HG03025 (cell line): Measurements from ENCODE around the gene AXDND1.
"Not testable (repeated sequence)": the region's sequence is repeated elsewhere in the genome, so short reads cannot be mapped to it uniquely, and the experiment has no call there.

Source experiments
- ATAC-seq: cut with Tn5 transposase; IDR thresholded peaks from one replicate; pipeline ENCODE4 v1.9.1; 2021; ENCODE audit warnings: mild to moderate bottlenecking, moderate library complexity; ENCODE audit not compliant: unreplicated experiment, low FRiP score

AXDND1 gene

GRCh38 chr1:179361631-179362030 lies 4.1 kb upstream of the AXDND1 start:
- ATAC-seq, result not testable (repeated sequence)

DNA sequence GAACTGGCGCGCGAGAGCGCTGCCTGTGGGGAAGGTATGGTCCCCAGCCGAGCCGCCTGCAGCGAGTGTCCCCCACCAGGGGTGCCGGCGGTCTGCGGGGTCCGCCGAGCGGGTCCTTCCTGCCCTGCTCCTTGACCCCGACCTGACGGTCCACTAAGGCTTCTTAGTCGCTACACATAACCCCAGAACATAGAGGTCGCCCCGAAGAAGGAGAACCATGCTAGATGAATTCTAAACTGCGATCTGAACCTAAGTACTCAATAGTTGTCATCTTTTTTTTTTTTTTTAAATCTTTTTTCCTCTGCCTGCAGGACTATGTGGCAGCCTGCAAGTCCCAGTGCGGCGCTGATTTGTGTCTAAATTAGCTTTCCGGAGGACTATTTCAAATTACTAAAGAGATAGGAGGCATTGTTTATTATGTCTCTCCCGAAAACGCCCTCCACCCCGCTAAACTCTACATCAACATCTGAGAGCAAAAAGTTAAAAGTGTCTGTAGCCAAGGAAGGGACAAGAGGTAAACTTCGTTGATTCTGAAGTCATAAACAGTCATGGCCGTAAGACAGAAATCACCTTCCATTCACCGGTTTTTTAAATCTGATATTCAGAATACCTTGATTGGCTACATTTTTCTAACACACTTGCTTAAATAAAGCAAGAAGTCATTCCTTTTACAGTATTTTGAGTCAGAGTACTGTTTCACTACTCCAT lies 476 bp downstream of the AXDND1 start:
- ATAC-seq, result peak; percentile 25

DNA sequence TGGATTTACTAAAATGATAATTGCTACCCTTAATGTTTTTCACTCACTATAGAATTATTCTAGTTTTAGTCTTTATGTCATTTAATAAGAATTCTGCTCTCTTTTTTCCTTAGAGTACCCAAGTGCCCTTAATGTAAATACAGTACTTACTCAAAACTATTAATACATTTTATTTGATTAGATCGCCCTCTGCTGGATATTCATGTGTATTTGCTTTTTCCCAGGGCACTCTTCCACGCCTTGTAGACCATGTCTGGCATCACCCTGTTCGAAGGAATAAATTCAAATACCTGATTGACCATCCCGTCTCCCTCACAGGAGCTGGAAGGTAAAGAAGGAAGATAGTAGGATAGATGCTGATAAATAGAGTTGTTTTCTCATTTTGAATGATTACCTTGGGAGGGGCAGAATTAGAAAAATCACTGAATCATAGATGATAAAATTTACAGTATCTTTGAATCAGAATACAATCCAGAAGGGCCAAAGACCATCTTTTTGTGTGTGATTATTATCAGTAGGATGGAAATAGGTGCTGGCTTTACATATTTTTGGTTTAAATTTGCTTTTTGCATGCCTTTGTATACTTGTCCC lies 4.1 kb downstream of the AXDND1 start:
- no peak for ATAC-seq

DNA sequence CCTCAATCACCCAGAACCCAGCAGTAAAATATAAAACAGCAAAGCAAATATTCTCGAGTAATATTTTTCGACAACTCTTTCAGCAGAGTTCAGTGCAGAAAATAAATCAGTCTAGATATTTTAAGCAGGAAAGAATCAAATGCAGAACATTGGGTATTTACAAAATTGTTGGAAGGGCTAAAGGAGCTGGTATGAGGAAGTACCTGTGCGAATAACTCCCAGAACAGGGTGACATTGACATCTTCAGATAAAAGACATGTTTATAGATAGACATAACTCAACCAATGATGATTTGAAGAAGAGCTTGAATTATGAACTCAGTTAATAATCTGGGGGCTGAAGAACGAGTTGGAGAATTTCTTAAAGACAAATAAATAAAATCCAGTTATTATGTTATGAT lies 6.4 kb downstream of the AXDND1 start:
- ATAC-seq, result no peak

GRCh38 chr1:179376223-179376622 lies 10.5 kb downstream of the AXDND1 start:
- ATAC-seq, result no peak

DNA sequence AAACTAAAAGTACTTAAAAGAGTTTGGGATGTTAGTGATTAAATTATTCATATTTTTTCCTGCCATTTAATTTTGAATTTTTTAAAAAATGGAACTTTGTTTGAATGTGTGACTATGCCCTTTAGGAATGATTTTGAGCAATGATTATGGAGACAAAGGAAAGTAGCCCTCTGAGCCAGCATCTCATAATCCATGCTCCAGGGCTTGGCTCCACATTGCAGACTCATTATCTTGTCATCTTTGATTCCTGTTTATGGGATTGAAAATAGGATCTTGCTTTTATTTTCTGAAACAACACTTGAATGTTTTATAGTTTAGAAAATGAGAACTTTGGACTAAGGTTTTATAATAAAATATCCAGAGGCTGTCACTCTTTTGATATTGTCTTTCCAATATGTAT lies 14.5 kb downstream of the AXDND1 start:
- no peak for ATAC-seq

DNA sequence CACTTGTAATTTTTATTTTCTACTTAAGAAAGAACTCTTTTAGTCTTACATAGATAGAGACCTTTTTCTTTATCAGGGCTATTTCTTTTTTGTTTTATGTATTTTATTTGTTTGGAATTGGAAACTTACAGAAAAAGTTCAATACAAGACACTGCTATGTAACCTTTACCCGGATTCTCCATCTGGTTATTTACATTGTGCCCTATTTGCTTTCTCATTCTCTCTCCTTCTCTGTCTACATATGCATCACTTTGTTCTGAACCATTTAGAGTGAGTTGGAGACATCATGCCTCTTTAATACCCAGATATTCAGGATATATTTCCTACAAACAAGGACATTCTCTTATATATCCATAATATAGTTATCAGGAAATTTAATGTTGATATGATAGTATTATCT lies 18.3 kb downstream of the AXDND1 start:
- ATAC-seq, result no peak

DNA sequence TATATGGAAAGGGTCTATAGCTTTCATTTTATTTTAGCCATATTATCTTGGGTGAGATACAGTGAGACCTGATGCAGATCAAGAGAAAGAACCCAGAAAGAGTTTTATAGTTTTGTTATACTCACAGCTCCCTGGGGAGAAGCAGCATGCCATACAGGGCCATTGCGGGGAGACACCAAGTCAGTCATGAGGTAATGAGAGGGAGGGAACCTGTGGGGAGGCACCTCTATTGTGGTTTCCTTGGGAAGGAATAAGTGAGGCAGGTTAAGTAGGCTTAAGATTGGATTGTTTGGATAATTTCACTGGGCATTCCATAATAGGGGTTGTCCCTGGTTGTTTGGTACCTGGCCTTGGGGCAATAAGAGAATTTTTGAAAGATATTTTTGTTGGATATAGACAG lies 19.7 kb downstream of the AXDND1 start:
- no peak for ATAC-seq

DNA sequence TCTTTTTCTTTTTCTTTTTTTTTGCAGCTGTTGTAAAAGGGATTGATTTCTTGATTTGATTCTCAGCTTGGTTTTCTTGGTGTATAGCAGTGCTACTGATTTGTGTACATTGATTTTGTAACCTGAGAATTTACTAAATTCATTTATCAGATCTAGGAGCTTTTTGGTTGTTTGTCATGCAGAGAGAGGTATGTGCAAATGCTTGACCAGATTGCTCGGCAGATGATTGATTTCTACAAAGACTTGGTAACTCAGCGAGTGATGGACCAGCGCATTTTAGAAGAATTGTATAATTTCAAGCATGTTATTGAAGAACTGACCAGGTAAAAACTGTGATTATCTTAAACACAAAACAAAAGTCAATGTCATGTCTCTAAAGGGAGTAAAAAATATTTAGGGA lies 27.9 kb downstream of the AXDND1 start:
- no peak for ATAC-seq

DNA sequence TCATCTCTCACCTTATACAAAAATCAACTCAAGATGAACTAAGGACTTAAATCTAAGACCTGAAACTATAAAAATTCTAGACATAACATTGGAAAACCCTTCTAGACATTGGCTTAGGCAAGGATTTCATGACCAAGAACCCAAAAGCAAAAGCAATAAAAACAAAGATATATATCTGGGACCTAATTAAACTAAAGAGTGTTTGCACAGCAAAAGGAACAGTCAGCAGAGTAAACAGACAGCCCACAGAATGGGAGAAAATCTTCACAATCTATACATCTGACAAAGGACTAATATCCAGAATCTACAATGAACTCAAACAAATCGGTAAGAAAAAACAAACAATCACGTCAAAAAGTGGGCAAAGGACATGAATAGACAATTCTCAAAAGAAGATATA lies 33.6 kb downstream of the AXDND1 start:
- not testable (repeated sequence) for ATAC-seq

DNA sequence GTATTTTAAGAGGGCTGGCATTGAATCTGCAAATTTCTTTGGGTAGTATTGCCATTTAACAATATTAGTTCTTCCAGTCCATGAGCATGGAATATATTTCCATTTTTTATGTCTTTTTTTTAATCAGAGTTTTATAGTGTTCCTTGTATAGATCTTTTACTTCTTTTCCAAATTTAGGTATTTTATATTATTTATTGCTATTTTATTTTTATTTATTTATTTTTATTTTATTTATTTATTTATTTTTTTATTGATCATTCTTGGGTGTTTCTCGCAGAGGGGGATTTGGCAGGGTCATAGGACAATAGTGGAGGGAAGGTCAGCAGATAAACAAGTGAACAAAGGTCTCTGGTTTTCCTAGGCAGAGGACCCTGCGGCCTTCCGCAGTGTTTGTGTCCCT lies 52.0 kb downstream of the AXDND1 start:
- ATAC-seq, result not testable (repeated sequence)

- not testable (repeated sequence) for ATAC-seq
These were observed 52.9 kb downstream of the AXDND1 start for GRCh38 chr1:179418706-179419105.

DNA sequence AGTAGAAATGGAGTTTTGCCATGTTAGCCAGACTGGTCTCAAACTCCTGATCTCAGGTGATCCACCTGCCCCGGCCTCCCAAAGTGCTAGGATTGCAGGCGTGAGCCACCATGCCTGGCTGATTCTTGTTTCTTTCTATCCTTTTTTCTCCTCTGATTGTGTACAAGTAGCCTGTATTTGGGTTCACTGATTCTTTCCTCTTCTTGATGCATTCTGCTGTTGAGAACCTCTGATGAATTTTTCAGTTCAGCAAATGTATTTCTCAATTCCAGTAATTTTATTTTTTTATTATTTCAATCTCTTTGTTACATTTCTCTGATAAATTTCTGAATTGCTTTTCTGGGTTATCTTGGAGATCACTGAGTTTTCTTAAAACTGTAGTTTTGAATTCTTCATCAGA lies 58.8 kb downstream of the AXDND1 start:
- ATAC-seq, result no peak

DNA sequence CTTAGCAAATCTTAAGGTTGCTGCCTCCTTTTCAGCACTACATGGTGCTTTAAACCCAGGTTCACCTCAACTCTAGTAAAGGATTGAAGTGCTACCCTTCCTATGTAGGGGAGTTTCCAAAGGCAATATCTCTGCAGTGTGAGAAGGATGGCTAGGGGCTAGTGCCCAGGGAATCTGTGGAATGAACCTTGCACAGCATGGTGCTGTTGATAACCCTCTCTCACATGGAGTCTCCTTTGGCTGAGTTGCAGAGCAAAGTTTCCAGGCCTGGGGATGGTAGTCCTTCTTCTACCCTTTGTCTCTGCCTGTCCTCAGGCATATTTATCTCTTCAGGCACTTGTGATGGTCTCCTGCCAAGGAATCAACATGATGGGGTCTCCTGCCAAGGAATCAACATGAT lies 59.4 kb downstream of the AXDND1 start:
- ATAC-seq, result no peak

GRCh38 chr1:179437171-179437570 lies 71.4 kb downstream of the AXDND1 start:
- no peak for ATAC-seq

GRCh38 chr1:179439646-179440045 lies 73.9 kb downstream of the AXDND1 start:
- ATAC-seq, result not testable (repeated sequence)

DNA sequence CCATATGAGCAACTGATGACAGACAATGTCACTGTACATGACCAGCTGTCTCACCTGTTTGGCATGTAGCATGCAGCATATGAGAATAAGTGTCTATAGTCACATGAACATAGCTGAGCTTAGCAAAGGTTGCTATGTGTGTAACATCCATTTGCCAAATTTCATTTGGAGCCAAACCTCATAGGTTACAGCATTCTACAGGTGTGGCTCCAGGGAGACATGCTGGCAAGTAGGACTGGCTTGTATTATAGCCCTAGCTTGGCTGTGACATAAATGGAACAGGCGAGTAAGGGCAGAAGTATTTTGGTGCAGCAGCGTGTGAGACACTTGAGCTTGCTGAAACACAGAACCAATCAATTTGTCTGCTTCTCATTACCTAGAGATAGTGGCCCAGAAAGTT lies 74.5 kb downstream of the AXDND1 start:
- ATAC-seq, result not testable (repeated sequence)

DNA sequence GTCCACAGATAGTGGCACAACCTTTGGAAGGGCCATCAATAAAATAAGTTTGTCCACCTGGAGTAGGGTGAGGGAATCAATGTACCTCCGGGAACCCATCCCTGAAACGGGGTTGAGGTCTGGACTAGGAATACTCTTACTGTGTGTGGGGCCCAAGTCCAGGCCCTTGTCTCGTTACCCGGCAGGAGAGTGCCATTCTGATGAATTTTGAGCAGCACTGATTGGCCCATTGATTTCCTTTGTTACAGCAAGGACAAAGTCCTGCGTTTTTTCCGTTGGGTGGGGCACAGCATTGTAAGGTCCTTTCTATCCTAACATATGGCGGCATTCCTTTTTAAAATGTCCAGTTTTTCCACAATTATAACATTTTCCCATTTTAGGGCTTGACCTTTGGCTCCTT lies 75.2 kb downstream of the AXDND1 start:
- ATAC-seq, result no peak

- no peak for ATAC-seq
These were observed 75.7 kb downstream of the AXDND1 start for GRCh38 chr1:179441501-179441900.

- ATAC-seq, result not testable (repeated sequence)
These were observed 77.1 kb downstream of the AXDND1 start for GRCh38 chr1:179442846-179443245.

- ATAC-seq, result no peak
These were observed 79.8 kb downstream of the AXDND1 start for GRCh38 chr1:179445593-179445992.

- ATAC-seq, result no peak
These were observed 81.7 kb downstream of the AXDND1 start for GRCh38 chr1:179447489-179447888.
